Measurements from ENCODE around the gene CACNA1D. TPM values are rescaled to one million over a fixed set of nuclear protein-coding genes. Genes with fewer than 3 reads are reported as not detected.

CACNA1D gene
- total and polyA plus RNA-seq, 9 of the 15 experiments (the other 6 are each of a cell fraction or from before 2014, with no cell fraction given): 0.29 TPM; not detected in 8

DNA sequence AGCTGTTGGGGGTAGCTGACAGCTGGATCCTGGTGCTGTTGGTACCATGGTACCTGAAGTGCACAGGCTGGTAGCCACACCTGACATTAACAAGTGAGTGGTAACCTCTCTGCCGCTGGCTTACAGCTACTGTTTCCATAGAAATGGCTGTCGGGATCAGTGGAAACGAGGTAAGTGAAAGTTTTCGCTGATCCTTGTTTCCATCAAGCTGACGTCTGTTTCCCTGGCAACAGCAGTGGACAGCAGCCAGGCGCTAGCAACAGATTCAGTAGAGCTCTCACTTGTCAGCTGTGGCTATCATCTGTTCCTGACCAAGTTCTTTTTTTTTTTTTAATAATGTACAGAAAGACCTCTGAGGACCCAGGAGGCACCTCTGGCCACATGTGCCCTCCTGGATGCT lies 185.6 kb downstream of the CACNA1D start:
- POLR2A ChIA-PET: interaction anchor here (1.2 kb wide), 1 partner anchor 11 kb away, joined by 4 read pairs; no protein-coding TSS in a partner anchor
- no peak overlapping the region for H3K4me2 ChIP-seq (ENCODE audit: insufficient read depth, low read length)
- H3K36me3 ChIP-seq (ENCODE audit: control insufficient read depth, insufficient read depth, low read length): no peaks in the 10 kb centered on the region
- H3K27ac ChIP-seq (ENCODE audit: extremely low read depth, low read depth, low read length): no peak overlapping the region
- FAIRE-seq: no peak
- WGBS (ENCODE audit: insufficient coverage, low coverage, missing lambda C conversion rate): 1% methylated on average over 6 of the region's 6 CpGs
- CTCF ChIA-PET (ENCODE audit: low intra/inter-chr PET ratio): no interaction called here
- ATAC-seq: no peak
- no peaks in the 10 kb centered on the region for H3K79me2 ChIP-seq (ENCODE audit: control insufficient read depth, insufficient read depth, low read length)
- TF ChIP-seq RFX1 (IDR thresholded peaks at IDR 0.05) (peak; percentile 39; the same call in 1 of the 2 replicates), MAFG (tag; conservative IDR thresholded peaks at IDR 0.05) (no peak)
- H4K20me1 ChIP-seq (replicated peaks; ENCODE audit: control insufficient read depth, insufficient read depth, low read length): no peaks in the 10 kb centered on the region
- no TSS peak for BruUV-seq (replicated peaks)
- no peaks in the 10 kb centered on the region for H3K9me3 ChIP-seq (replicated peaks; ENCODE audit: control insufficient read depth, insufficient read depth, low read depth, low read length)
- no peak overlapping the region for H3K9ac ChIP-seq (ENCODE audit: insufficient read depth in 1 of 2, low read depth in 2 of 2, low read length in 2 of 2)
- no peaks in the 10 kb centered on the region for H3K9me1 ChIP-seq (ENCODE audit: control insufficient read depth, insufficient read depth, low read length)
- no peak overlapping the region for H3K4me3 ChIP-seq
- no peak overlapping the region for H2AFZ ChIP-seq (ENCODE audit: low read depth, low read length)
- in situ Hi-C loops (cut with MboI) (no loop called here), intact Hi-C loops (cut with micrococcal nuclease) (no loop called here)
- DNase-seq (ENCODE audit: extremely low read depth in 1 of 4, low spot score in 3 of 4): no peak
- peaks cover 0 to 2% of the 10 kb centered on the region in 2 experiments; a peak in 2 of 5 replicates for H3K27me3 ChIP-seq (ENCODE audit: control insufficient read depth in 2 of 2, insufficient read depth in 2 of 2, low read length in 2 of 2)
- no peaks in the 10 kb centered on the region for H3K4me1 ChIP-seq (replicated peaks in 1 of 2; ENCODE audit: control insufficient read depth in 2 of 2, insufficient read depth in 2 of 2, low read length in 2 of 2)

DNA sequence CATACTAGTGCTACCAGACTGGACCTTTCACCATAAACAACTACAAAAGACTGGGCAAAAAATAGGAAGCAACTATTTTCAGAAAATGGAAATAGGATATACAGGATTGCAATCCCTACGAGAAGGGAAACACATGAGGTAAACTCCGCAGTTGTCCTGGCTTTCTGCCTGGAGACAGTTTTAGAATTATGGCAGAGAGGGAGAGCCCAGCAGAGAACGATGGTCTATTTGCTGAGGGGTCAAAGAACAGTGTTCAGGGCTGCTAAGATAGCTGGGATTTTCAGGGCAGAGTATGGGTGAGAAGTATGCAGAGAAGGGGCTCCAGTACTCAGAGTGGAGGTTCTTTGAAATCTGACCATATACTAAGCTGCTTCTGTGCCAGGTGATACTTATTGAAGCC lies 188.4 kb downstream of the CACNA1D start:
- intact Hi-C loops (cut with micrococcal nuclease): no loop called here
- no TSS peak for BruUV-seq (replicated peaks)
- in situ Hi-C loops (cut with MboI): no loop called here
- ATAC-seq (no peak), DNase-seq (ENCODE audit: extremely low read depth in 1 of 4, low spot score in 3 of 4) (no peak), FAIRE-seq (no peak)
- Histone ChIP-seq H3K9me3 (replicated peaks; ENCODE audit: control insufficient read depth, insufficient read depth, low read depth, low read length) (no peaks in the 10 kb centered on the region), H2AFZ (ENCODE audit: low read depth, low read length) (no peak overlapping the region), H3K4me3 (no peak overlapping the region), H3K27ac (ENCODE audit: extremely low read depth, low read depth, low read length) (no peak overlapping the region), H3K79me2 (ENCODE audit: control insufficient read depth, insufficient read depth, low read length) (no peaks in the 10 kb centered on the region), H3K9ac (ENCODE audit: insufficient read depth in 1 of 2, low read depth in 2 of 2, low read length in 2 of 2) (no peak overlapping the region), H3K4me2 (ENCODE audit: insufficient read depth, low read length) (no peak overlapping the region), H3K36me3 (ENCODE audit: control insufficient read depth, insufficient read depth, low read length) (no peaks in the 10 kb centered on the region), H3K4me1 (replicated peaks in 1 of 2; ENCODE audit: control insufficient read depth in 2 of 2, insufficient read depth in 2 of 2, low read length in 2 of 2) (no peaks in the 10 kb centered on the region), H3K9me1 (ENCODE audit: control insufficient read depth, insufficient read depth, low read length) (no peaks in the 10 kb centered on the region), H3K27me3 (ENCODE audit: control insufficient read depth in 2 of 2, insufficient read depth in 2 of 2, low read length in 2 of 2) (no peaks in the 10 kb centered on the region; a peak in 1 of 5 replicates), H4K20me1 (replicated peaks; ENCODE audit: control insufficient read depth, insufficient read depth, low read length) (no peaks in the 10 kb centered on the region)
- POLR2A ChIA-PET: no interaction called here
- CTCF ChIA-PET (ENCODE audit: low intra/inter-chr PET ratio): no interaction called here
- 0% methylated on average over 2 of the region's 3 CpGs for WGBS (ENCODE audit: insufficient coverage, low coverage, missing lambda C conversion rate)
- no peak for TF ChIP-seq RCOR1 (IDR thresholded peaks at IDR 0.05; ENCODE audit: borderline replicate concordance in 1 of 2, low read depth in 2 of 2, low read length in 2 of 2)
- TF ChIP-seq, protein P1, sequence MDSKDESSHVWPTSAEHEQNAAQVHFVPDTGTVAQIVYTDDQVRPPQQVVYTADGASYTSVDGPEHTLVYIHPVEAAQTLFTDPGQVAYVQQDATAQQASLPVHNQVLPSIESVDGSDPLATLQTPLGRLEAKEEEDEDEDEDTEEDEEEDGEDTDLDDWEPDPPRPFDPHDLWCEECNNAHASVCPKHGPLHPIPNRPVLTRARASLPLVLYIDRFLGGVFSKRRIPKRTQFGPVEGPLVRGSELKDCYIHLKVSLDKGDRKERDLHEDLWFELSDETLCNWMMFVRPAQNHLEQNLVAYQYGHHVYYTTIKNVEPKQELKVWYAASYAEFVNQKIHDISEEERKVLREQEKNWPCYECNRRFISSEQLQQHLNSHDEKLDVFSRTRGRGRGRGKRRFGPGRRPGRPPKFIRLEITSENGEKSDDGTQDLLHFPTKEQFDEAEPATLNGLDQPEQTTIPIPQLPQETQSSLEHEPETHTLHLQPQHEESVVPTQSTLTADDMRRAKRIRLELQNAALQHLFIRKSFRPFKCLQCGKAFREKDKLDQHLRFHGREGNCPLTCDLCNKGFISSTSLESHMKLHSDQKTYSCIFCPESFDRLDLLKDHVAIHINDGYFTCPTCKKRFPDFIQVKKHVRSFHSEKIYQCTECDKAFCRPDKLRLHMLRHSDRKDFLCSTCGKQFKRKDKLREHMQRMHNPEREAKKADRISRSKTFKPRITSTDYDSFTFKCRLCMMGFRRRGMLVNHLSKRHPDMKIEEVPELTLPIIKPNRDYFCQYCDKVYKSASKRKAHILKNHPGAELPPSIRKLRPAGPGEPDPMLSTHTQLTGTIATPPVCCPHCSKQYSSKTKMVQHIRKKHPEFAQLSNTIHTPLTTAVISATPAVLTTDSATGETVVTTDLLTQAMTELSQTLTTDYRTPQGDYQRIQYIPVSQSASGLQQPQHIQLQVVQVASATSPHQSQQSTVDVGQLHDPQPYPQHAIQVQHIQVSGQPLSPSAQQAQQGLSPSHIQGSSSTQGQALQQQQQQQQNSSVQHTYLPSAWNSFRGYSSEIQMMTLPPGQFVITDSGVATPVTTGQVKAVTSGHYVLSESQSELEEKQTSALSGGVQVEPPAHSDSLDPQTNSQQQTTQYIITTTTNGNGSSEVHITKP (IDR thresholded peaks at IDR 0.05; ENCODE audit: partially characterized antibody): no peak
- no peak for TF ChIP-seq CREM (IDR thresholded peaks at IDR 0.05; ENCODE audit: low read depth)
- TF ChIP-seq RFX7 (CRISPR knock-in tag; IDR thresholded peaks at IDR 0.05): no peak
- TF ChIP-seq, protein P2, sequence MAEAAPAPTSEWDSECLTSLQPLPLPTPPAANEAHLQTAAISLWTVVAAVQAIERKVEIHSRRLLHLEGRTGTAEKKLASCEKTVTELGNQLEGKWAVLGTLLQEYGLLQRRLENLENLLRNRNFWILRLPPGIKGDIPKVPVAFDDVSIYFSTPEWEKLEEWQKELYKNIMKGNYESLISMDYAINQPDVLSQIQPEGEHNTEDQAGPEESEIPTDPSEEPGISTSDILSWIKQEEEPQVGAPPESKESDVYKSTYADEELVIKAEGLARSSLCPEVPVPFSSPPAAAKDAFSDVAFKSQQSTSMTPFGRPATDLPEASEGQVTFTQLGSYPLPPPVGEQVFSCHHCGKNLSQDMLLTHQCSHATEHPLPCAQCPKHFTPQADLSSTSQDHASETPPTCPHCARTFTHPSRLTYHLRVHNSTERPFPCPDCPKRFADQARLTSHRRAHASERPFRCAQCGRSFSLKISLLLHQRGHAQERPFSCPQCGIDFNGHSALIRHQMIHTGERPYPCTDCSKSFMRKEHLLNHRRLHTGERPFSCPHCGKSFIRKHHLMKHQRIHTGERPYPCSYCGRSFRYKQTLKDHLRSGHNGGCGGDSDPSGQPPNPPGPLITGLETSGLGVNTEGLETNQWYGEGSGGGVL (CRISPR knock-in tag; IDR thresholded peaks at IDR 0.05): no peak
- TF ChIP-seq, protein P3, sequence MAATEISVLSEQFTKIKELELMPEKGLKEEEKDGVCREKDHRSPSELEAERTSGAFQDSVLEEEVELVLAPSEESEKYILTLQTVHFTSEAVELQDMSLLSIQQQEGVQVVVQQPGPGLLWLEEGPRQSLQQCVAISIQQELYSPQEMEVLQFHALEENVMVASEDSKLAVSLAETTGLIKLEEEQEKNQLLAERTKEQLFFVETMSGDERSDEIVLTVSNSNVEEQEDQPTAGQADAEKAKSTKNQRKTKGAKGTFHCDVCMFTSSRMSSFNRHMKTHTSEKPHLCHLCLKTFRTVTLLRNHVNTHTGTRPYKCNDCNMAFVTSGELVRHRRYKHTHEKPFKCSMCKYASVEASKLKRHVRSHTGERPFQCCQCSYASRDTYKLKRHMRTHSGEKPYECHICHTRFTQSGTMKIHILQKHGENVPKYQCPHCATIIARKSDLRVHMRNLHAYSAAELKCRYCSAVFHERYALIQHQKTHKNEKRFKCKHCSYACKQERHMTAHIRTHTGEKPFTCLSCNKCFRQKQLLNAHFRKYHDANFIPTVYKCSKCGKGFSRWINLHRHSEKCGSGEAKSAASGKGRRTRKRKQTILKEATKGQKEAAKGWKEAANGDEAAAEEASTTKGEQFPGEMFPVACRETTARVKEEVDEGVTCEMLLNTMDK (IDR thresholded peaks at IDR 0.05; ENCODE audit: borderline replicate concordance, insufficient read depth, low read depth, low read length, poor library complexity, severe bottlenecking): no peak

All from K562 (cell line).